ENCODE data around the gene CACNA2D3. TPM values are rescaled to one million over a fixed set of nuclear protein-coding genes. Genes with fewer than 3 reads are reported as not detected.
A peak's percentile ranks its signal among the peaks of the same experiment; 100 is the strongest.

CACNA2D3 gene
- polyA plus RNA-seq, 3 donors, result 8.3 to 21.5 (median 10.4) TPM

DNA sequence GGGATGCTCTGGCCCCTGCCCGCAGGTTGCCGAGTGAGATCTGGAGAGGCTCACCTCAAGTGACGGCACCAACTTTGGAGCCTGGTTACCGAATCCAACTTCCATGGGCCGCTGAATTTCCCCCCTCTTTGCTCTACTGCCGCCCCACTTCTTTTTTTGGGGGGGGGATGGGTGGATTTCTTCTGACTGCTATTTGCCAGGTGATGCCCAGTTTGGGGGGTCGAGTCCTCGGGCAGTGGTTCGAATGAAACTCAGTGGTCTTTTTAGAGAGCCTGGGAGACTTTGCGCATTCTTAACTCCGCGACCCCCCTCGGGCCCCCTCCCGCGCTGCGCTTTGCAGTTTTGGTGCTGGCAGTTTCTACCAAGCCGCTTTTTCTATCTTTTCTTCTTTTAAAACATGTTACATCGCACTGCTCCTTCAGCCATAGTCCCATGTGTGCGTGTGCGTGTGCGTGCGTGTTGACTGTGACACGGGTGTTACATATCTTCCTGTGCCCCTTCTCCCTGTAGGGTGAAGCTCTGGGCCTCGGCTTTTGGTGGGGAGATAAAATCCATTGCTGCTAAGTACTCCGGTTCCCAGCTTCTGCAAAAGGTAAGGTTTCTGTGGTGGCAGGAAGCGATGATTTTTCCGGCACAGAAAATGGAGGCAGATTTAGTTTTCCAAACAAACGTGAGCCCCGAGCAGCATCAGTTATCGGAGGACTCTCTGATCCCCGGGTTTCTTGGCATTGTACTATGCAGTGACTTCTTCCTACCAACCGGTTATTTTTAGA, 837 bp downstream of the CACNA2D3 start:
- 6% methylated on average over 24 of the region's 32 CpGs for WGBS (ENCODE audit: insufficient coverage)
- Histone ChIP-seq H3K79me2 (ENCODE audit: insufficient read depth, low read length) (no peaks in the 10 kb centered on the region), H3K9ac (ENCODE audit: insufficient read depth, low read length, poor library complexity, severe bottlenecking) (no peak overlapping the region), H3K36me3 (replicated peaks in 1 of 2; ENCODE audit: control insufficient read depth in 1 of 2, insufficient read depth in 2 of 2, low read length in 2 of 2) (no peaks in the 10 kb centered on the region), H3K4me2 (replicated peaks; ENCODE audit: extremely low read depth, low read length, poor library complexity, severe bottlenecking) (no peak overlapping the region), H3K4me1 (ENCODE audit: control insufficient read depth in 1 of 2, insufficient read depth in 2 of 2, low read length in 2 of 2) (no peaks in the 10 kb centered on the region), H2AFZ (ENCODE audit: insufficient read depth, low read depth, low read length, poor library complexity, severe bottlenecking) (no peak overlapping the region), H4K20me1 (ENCODE audit: insufficient read depth, low read length) (no peaks in the 10 kb centered on the region), H3K27me3 (ENCODE audit: control insufficient read depth in 2 of 2, insufficient read depth in 2 of 2, low read length in 2 of 2) (peaks cover 50 to 71% of the 10 kb centered on the region in 2 donors), H3K9me3 (replicated peaks in 1 of 2; ENCODE audit: control insufficient read depth in 1 of 2, insufficient read depth in 1 of 2, low read length in 2 of 2) (peaks cover 0 to 23% of the 10 kb centered on the region in 2 donors), H3K4me3 (replicated peaks in 1 of 3; ENCODE audit: low read depth in 2 of 3, low read length in 3 of 3) (no peak overlapping the region), H3K27ac (ENCODE audit: low read depth in 1 of 2, low read length in 2 of 2) (no peak overlapping the region)
- no peaks in the 10 kb centered on the region for H3K4me1 Mint-ChIP-seq
- H3K9me3 Mint-ChIP-seq, result peaks cover 0 to 3% (median 2%) of the 10 kb centered on the region in 7 donors
- H3K4me3 Mint-ChIP-seq, result peak overlapping the region in 1 of 2 donors; percentile 72
- no peak for DNase-seq
- TF ChIP-seq, protein P1, sequence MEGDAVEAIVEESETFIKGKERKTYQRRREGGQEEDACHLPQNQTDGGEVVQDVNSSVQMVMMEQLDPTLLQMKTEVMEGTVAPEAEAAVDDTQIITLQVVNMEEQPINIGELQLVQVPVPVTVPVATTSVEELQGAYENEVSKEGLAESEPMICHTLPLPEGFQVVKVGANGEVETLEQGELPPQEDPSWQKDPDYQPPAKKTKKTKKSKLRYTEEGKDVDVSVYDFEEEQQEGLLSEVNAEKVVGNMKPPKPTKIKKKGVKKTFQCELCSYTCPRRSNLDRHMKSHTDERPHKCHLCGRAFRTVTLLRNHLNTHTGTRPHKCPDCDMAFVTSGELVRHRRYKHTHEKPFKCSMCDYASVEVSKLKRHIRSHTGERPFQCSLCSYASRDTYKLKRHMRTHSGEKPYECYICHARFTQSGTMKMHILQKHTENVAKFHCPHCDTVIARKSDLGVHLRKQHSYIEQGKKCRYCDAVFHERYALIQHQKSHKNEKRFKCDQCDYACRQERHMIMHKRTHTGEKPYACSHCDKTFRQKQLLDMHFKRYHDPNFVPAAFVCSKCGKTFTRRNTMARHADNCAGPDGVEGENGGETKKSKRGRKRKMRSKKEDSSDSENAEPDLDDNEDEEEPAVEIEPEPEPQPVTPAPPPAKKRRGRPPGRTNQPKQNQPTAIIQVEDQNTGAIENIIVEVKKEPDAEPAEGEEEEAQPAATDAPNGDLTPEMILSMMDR (IDR thresholded peaks at IDR 0.05), result no peak
- H3K27me3 Mint-ChIP-seq (ENCODE audit: low read depth in 3 of 3), result peaks cover 57 to 71% (median 70%) of the 10 kb centered on the region in 3 donors
- intact Hi-C loops (cut with micrococcal nuclease), result no loop called here
- H3K36me3 Mint-ChIP-seq, result no peaks in the 10 kb centered on the region
- no peak overlapping the region for H3K27ac Mint-ChIP-seq

DNA sequence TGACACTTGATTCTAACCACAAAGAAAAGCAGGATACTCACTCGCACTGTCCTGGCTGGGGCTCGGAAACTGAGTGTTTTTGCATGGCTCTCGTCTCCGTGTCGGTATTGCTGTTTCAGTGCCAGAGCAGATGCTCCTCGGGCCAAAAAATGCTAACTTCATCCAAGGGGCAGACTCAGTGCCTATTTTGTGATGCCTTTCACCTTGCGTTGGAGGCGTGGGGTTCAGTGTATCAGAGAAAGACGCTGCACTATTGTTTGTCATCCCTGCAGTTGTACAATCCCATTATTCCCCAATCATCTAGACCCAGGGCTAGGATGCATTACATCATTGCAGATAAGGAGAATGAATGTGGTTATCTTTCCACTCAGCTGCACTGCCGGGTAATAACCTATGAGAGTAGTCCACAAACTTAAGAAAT, 1.4 kb downstream of the CACNA2D3 start:
- H3K36me3 ChIP-seq (replicated peaks in 1 of 2; ENCODE audit: control insufficient read depth in 1 of 2, insufficient read depth in 2 of 2, low read length in 2 of 2), result no peaks in the 10 kb centered on the region
- H2AFZ ChIP-seq (ENCODE audit: insufficient read depth, low read depth, low read length, poor library complexity, severe bottlenecking), result no peak overlapping the region
- Mint-ChIP-seq H3K27me3 (ENCODE audit: low read depth in 3 of 3) (peaks cover 53 to 68% (median 67%) of the 10 kb centered on the region in 3 donors), H3K27ac (no peak overlapping the region), H3K36me3 (no peaks in the 10 kb centered on the region), H3K4me3 (peak overlapping the region in 1 of 2 donors; percentile 72), H3K4me1 (no peaks in the 10 kb centered on the region), H3K9me3 (peaks cover 0 to 3% (median 2%) of the 10 kb centered on the region in 7 donors)
- WGBS (ENCODE audit: insufficient coverage), result 2% methylated on average over 9 of the region's 10 CpGs
- no peak for DNase-seq
- H3K4me3 ChIP-seq (replicated peaks in 1 of 3; ENCODE audit: low read depth in 2 of 3, low read length in 3 of 3), result no peak overlapping the region
- no peak overlapping the region for H3K9ac ChIP-seq (ENCODE audit: insufficient read depth, low read length, poor library complexity, severe bottlenecking)
- no peaks in the 10 kb centered on the region for H4K20me1 ChIP-seq (ENCODE audit: insufficient read depth, low read length)
- intact Hi-C loops (cut with micrococcal nuclease), result no loop called here
- H3K27ac ChIP-seq (ENCODE audit: low read depth in 1 of 2, low read length in 2 of 2), result no peak overlapping the region
- peaks cover 50 to 69% of the 10 kb centered on the region in 2 donors for H3K27me3 ChIP-seq (ENCODE audit: control insufficient read depth in 2 of 2, insufficient read depth in 2 of 2, low read length in 2 of 2)
- H3K79me2 ChIP-seq (ENCODE audit: insufficient read depth, low read length), result no peaks in the 10 kb centered on the region
- TF ChIP-seq, protein P1 (IDR thresholded peaks at IDR 0.05), result no peak
- peaks cover 0 to 23% of the 10 kb centered on the region in 2 donors for H3K9me3 ChIP-seq (replicated peaks in 1 of 2; ENCODE audit: control insufficient read depth in 1 of 2, insufficient read depth in 1 of 2, low read length in 2 of 2)
- H3K4me1 ChIP-seq (ENCODE audit: control insufficient read depth in 1 of 2, insufficient read depth in 2 of 2, low read length in 2 of 2), result no peaks in the 10 kb centered on the region
- H3K4me2 ChIP-seq (replicated peaks; ENCODE audit: extremely low read depth, low read length, poor library complexity, severe bottlenecking), result no peak overlapping the region

Data from CD14-positive monocyte (primary cell).